H54 (cell line): Measurements from ENCODE around the gene PPTC7.
A peak's percentile ranks its signal among the peaks of the same experiment; 100 is the strongest.
"Not testable (repeated sequence)": the region's sequence is repeated elsewhere in the genome, so short reads cannot be mapped to it uniquely, and the experiment has no call there.

Experiments used
- DNase-seq: peaks from one replicate; pipeline ENCODE4 v3.0.0; 2011; ENCODE audit warnings: low spot score, mixed read lengths; ENCODE audit not compliant: insufficient read length
- FAIRE-seq: peaks from 3 replicates; lab custom pipeline; 2011; peaks lifted over from hg19 to GRCh38; lab: Jason Lieb, UNC
- POLR2A ChIP-seq: IDR thresholded peaks from 2 replicates; pipeline ENCODE4 v1.6.1; 2011; ENCODE audit warnings: low read depth, mild to moderate bottlenecking, low read length

The PPTC7 gene

DNA sequence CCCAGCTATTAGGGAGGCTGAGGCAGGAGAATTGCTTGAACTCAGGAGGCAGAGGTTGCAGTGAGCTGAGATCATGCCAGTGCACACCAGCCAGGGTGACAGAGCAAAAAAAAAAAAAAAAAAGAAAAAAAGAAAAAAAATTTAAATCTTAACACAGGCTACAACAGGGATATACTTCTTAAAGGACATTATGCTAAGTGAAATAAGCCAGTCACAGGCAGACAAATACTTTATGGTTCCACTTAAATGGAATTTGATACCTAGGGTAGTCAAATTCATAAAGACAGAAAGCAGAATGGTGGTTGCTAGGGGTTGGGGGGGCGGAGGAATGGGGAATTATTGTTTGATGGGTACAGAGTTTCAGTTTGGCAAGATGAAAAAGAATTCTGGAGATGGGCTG is 14.8 kb upstream of the PPTC7 start:
- FAIRE-seq (no peak), DNase-seq (no peak)
- TF ChIP-seq POLR2A = no peak

DNA sequence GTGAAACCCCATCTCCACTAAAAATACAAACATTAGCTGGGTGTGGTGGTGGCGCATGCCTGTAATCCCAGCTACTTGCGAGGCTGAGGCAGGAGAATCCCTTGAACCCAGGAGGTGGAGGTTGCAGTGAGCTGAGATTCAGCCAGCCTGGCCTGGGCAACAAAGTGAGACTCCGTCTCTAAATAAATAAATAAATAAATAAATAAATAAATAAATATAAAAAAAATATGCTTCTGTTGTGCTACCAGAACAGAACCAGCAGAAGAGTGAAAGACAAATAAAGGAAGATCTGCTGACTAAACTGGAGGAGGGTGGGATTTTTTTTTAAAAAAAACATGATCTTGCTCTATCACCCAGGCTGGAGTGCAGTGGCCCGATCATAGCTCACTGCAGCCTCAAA is 9.8 kb upstream of the PPTC7 start:
- DNase-seq, FAIRE-seq: not testable (repeated sequence)

DNA sequence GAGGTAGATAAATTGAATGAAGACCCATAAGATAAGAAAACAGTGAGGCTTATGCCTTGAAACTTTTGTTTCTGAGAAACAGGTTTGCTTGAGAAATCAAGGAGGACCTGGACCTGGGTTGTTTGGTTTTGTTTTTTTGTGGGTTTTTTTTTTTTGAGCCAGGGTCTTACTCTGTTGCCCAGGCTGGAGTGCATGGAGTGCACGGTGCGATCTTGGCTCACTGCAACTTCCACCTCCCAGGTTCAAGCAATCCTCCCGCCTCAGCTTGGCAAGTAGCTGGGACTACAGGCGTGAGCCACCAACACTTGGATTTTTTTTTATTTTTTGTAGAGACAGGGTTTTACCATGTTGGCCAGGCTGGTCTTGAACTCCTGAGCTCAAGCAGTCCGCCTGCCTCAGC is 9.0 kb upstream of the PPTC7 start:
- no peak for FAIRE-seq
- DNase-seq = no peak
- TF ChIP-seq POLR2A = no peak

DNA sequence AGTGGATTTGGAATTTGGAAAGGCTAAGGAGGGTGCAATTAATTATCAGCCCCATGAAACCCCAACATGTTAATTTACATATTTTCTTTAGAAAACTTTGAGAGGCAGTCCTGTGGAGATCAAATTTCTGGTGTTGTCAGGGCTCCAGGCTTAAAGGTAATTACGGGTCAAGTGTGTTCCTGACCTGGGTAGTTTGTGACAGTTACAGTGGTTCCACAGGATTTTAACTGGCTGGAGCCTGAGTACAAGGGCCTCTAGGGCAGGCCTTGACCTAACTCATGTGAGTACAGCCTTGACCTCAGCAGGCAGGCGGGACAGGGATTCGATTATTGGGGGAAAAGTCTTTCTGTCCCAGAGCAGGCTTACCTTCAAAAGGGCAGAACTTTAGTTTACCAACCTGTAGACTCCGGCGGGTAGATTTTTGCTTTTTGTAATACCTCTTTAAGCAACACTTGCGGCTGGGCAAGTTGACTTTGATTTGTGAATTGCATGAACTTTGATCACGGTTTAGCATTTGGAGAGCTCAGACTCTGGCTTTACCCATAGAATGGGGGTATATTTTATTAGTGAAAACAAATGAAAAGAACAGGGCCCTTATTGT is 8.4 kb upstream of the PPTC7 start:
- FAIRE-seq = no peak
- DNase-seq = no peak
- TF ChIP-seq POLR2A = no peak

DNA sequence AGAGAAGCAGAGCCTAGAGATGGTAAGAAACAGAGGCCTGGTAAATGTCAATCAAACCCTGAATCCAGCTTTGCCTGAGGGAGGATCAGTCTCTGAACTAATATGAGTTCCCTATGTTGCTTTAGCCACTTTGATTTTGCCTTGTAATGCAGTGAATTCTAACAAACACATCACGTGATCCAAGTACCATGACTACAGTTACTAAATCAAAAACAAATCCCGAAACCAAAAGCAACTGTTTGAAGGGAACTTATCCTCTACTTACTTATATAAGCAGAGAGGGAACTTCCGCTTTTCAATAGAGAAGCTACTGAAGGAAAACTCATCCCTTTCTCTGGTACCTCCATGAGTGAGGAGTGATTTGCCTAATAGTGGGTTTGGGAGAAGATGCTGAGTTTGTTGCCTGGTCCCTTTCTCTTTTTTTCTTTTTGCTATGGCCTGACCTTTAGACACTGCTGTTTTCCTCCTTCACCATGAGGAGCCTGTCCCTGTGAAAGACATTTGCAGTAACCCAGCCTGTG is 7.7 kb upstream of the PPTC7 start:
- no peak for DNase-seq
- no peak for TF ChIP-seq POLR2A
- no peak for FAIRE-seq

DNA sequence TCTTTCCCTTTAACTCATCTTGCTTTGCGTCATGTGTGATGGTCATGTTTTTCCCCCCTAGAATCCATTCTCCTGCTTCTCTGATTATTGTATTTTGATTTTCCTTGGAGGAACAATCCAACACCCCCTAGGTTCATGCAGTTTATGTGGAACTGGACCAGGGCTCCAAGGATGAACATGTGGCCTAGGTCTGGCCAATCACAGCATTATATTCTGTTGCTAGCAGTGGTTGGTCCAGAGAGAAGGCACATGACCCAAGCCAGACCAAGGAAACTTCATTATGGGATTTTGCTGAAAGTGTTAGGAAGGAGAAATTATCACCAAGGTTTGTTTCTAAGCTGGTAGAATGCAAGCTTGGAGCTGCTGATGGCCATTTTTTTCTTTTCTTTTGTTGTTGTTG is 6.9 kb upstream of the PPTC7 start:
- no peak for TF ChIP-seq POLR2A
- FAIRE-seq (no peak), DNase-seq (no peak)

DNA sequence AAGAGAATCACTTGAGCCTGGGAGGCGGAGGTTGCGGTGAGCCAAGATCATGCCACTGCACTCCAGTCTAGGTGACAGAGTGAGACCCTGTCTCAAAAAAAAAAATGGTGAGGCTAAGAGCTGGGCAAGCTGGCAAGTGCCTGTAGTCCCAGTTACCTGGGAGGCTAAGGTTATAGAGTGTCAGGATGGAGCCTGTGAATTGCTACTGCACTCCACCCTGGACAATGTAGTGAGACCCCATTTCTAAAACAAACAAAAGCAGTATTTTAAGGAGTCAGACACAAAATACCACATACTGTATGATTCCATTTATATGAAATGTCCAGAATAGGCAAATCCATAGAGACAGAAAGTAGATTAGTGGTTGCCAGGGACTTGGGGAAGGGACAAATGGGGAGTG is 4.0 kb upstream of the PPTC7 start:
- not testable (repeated sequence) for DNase-seq, FAIRE-seq

DNA sequence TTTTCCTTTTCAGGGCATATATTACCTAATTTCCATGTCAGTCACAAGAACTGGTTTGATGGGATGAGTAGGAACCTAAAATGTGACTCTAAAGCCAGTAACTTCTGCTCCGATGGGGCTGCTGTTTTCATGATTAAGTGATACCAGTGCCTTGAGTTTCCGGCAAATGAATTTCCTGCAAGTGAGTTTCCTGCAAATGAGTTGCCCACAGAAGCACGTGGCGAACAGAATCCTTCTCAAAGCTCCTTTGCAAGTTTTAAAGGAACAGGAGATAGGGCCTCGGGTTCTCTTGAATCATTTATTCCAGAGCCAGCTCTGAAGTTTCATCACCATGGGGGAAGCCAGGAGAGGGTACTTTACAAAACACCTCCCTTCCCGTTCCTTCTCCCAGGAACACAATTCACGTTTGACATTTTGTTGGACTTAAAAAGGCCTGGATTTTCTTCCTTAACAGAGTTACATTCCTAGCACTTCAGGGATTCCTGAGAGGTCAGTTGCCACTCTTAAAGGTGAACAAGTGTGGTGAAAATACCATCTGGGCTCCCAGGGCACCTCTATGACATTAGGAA is 2.2 kb upstream of the PPTC7 start:
- no peak for TF ChIP-seq POLR2A
- FAIRE-seq = no peak
- no peak for DNase-seq

DNA sequence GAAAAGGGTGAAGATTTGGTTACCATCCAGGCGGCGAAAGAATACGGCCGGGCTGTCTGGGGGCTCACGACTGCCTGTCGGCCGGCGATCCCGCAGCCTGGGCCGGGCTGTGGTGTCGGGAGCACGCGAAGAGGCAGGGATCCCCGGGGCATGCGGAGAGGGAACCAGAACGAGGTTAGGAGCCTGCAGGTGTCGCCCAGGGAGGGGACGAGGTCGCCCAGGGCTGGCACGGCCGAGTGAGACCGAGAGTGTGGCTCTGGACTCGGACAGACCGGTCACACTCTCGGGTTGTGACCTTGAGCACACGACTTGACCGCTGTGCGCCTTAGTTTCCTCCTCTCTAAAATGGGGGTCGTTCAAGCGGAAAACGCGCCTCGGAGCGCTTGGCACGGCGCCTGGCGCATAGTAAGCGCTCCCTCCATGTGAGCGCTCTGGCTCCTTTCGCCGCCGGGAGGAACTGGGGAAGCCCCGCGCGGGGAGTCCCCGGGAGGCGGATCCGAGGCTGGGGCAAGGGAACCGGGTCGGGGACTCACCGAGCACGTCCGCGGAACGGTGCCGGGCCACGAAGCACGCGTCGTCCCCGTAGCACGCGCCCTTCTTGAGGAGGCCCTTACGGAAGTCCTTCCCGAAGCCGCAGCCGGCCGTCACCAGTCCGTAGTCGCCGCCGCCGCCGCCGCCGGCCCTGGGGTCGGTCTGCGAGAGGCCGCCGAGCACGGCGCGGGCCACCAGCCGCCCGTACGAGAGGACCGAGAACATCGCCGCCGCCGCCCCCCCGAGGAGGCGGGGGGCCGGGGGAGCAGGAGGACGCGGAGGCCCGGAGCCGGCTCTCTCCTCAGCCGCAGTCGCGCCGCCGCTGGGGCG is 612 bp downstream of the PPTC7 start:
- FAIRE-seq = no peak
- DNase-seq = peak; percentile 30
- TF ChIP-seq POLR2A = no peak

DNA sequence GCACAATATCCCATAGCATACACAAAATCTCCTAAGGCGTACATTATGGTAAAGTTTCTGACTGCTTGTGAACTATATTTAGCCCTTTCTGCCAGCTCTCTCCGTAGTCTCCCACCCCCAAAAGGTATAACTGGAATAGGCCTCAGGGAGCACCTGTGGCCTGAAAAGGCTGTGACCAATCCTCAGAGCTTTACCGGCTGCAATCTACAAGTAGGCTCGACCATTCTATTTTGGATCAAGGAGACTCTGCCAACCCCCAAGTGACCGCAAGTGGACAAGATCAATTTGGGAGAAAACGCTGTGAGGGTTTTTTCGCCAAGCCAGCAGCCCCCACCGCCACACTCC is 1.2 kb downstream of the PPTC7 start:
- TF ChIP-seq POLR2A = no peak
- DNase-seq (no peak), FAIRE-seq (no peak)

DNA sequence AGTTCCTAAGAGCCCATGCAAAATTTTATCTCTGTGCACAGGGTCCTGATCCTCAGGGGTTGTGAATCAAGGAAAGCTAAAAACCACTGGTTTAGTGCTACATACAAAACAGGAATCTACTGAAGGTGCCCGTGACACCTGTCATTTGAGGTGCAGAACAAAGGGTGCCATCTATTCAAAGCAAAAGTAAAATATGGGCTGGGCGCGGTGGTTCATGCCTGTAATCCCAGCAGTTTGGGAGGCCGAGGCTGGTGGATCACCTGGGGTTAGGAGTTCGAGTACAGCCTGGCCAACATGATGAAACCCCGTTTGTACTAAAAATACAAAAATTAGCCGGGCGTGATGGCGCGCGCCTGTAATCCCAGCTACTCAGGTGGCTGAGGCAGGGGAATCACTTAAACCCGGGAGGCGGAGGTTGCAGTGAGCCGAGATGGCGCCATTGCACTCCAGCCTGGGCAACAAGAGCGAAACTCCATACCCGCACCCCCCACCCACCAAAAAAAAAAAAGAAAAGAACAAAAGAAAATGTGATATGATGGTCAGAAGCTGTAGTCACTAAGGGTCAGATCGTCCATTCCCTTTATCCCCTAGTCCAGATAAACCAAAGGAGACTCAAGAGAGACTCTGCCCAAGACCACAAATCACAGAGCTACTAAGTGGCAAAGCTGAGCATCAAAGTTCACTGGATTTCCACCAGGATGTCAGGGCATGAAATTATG is 3.4 kb downstream of the PPTC7 start:
- FAIRE-seq = no peak
- no peak for TF ChIP-seq POLR2A

DNA sequence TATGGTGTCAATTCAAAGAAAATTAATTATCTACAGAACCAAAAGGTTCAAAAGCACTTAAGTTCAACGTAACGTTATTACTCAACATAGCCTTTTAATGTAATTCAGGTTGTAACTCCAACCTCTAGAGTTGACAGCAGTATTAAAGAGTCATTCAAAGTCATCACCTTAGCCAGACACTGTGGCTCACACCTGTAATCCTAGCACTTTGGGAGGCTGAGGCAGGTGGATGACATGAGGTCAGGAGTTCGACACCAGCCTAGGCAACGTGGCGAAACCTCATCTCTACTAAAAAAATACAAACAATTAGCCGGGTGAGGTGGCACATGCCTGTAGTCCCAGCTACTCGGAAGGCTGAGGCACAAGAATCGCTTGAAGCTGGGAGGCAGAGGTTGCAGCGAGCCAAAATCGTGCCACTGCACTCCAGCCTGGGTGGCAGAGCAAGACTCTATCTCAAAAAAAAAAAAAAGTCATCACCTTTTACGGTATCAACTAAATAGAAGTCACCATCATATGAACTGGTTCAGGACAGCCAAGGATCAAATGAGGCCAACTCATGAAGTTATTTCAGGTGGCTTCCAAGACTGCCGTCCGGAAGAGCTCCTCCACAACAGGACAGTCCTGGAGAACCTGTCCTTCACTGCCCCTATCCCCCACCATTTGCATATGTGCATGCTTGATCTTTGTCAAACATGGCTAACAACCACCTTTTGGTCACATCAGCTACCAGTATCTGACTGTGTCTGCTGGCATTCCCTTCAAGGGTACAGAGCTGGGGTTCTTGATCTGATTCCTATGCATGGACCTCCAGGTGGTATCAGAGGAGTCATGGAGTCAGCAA is 4.2 kb downstream of the PPTC7 start:
- TF ChIP-seq POLR2A = no peak
- FAIRE-seq (no peak), DNase-seq (no peak)

More for the DNA sequence above, 3.4 kb downstream of the PPTC7 start:
- DNase-seq = no peak
